HEK293T (cell line): ENCODE data around the gene THOC7.

Experiments used
- CTCF ChIA-PET: fragments of 350-600 bp; formaldehyde crosslinking; extraction: SDS; loops from one replicate; lab custom pipeline; 2021; ENCODE audit warnings: antibody characterized with exemption, inconsistent platforms; lab: Yijun Ruan, JAX
- POLR2A ChIA-PET: fragments of 350-600 bp; formaldehyde crosslinking; extraction: SDS; loops from one replicate; lab custom pipeline; 2020; ENCODE audit warnings: antibody characterized with exemption, inconsistent platforms; lab: Yijun Ruan, JAX
- DNase-seq: peaks from one replicate; pipeline ENCODE4 v3.0.0; 2012; ENCODE audit warnings: mixed read lengths; ENCODE audit errors: extremely low spot score
- ARNT ChIP-seq: fragments of 450-650 bp; IDR thresholded peaks from 2 replicates; pipeline ENCODE4 v1.6.1; 2017; ENCODE audit warnings: mild to moderate bottlenecking
- BHLHE40 ChIP-seq: fragments of 450-650 bp; IDR thresholded peaks from 2 replicates; pipeline ENCODE4 v1.6.1; 2016; ENCODE audit warnings: mild to moderate bottlenecking, moderate library complexity, borderline replicate concordance
- CTBP1 ChIP-seq: fragments of 450-650 bp; IDR thresholded peaks from 2 replicates; pipeline ENCODE4 v1.6.1; 2016; ENCODE audit warnings: borderline replicate concordance
- ELF4 ChIP-seq: fragments of 450-650 bp; IDR thresholded peaks from 2 replicates; pipeline ENCODE4 v1.6.1; 2017; ENCODE audit warnings: antibody characterized with exemption
- FOXA1 ChIP-seq: fragments of 450-650 bp; IDR thresholded peaks from 2 replicates; pipeline ENCODE4 v1.6.1; 2016; ENCODE audit warnings: mild to moderate bottlenecking
- FOXK2 ChIP-seq: fragments of 450-650 bp; IDR thresholded peaks from 2 replicates; pipeline ENCODE4 v1.6.1; 2016; ENCODE audit warnings: mild to moderate bottlenecking
- FOXM1 ChIP-seq: fragments of 450-650 bp; IDR thresholded peaks from 2 replicates; pipeline ENCODE4 v1.6.1; 2017; ENCODE audit warnings: mild to moderate bottlenecking, borderline replicate concordance
- HDGF ChIP-seq: fragments of 450-650 bp; IDR thresholded peaks from 2 replicates; pipeline ENCODE4 v1.6.1; 2017; ENCODE audit warnings: antibody characterized with exemption, borderline replicate concordance
- L3MBTL2 ChIP-seq: fragments of 450-650 bp; conservative IDR thresholded peaks from 2 replicates; pipeline ENCODE4 v1.6.1; 2016; ENCODE audit warnings: mild to moderate bottlenecking
- LEF1 ChIP-seq: fragments of 450-650 bp; IDR thresholded peaks from 2 replicates; pipeline ENCODE4 v1.6.1; 2017; ENCODE audit warnings: mild to moderate bottlenecking, borderline replicate concordance
- NFRKB ChIP-seq: fragments of 450-650 bp; IDR thresholded peaks from 2 replicates; pipeline ENCODE4 v1.6.1; 2016; ENCODE audit warnings: mild to moderate bottlenecking, moderate library complexity
- SP1 ChIP-seq: fragments of 450-650 bp; IDR thresholded peaks from 2 replicates; pipeline ENCODE4 v1.6.1; 2017
- SUZ12 ChIP-seq: fragments of 450-650 bp; IDR thresholded peaks from 2 replicates; pipeline ENCODE4 v1.6.1; 2016; ENCODE audit warnings: mild to moderate bottlenecking
- TARDBP ChIP-seq: fragments of 450-650 bp; IDR thresholded peaks from 2 replicates; pipeline ENCODE4 v1.6.1; 2016
- ZNF384 ChIP-seq: fragments of 450-650 bp; IDR thresholded peaks from 2 replicates; pipeline ENCODE4 v1.6.1; 2016
- TF ChIP-seq, protein P1 (sequence below): fragments of 450-650 bp; IDR thresholded peaks from 2 replicates; pipeline ENCODE4 v1.6.1; 2016

The THOC7 gene

DNA sequence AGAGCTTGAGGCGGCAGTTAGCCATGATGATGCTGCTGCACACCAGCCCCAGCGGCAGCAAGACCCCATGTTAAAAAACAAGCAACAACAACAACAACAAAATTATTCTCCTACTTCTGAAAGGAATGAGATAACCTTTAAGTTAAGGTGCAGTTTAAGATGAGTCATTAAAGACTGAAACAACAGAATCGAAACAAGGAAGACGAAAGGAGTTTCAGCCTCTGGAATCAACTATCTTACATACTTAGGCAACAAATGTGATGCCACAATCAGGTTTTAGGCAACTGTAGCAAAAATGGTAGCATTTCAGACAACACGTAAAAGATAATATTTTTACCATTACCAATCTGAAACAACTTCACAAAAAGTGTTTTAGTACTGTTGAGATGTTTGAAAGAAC lies 36.4 kb upstream of the THOC7 start:
- POLR2A ChIA-PET: no interaction called here
- CTCF ChIA-PET: no interaction called here
- DNase-seq: no peak
- TF ChIP-seq ZNF384 (no peak), NFRKB (no peak), CTBP1 (no peak), FOXA1 (no peak), SP1 (no peak), HDGF (no peak), ELF4 (no peak), BHLHE40 (no peak), SUZ12 (no peak), TARDBP (no peak), FOXM1 (no peak), LEF1 (no peak), ARNT (no peak), L3MBTL2 (no peak), FOXK2 (no peak)
- TF ChIP-seq, protein P1, sequence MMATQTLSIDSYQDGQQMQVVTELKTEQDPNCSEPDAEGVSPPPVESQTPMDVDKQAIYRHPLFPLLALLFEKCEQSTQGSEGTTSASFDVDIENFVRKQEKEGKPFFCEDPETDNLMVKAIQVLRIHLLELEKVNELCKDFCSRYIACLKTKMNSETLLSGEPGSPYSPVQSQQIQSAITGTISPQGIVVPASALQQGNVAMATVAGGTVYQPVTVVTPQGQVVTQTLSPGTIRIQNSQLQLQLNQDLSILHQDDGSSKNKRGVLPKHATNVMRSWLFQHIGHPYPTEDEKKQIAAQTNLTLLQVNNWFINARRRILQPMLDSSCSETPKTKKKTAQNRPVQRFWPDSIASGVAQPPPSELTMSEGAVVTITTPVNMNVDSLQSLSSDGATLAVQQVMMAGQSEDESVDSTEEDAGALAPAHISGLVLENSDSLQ: no peak

DNA sequence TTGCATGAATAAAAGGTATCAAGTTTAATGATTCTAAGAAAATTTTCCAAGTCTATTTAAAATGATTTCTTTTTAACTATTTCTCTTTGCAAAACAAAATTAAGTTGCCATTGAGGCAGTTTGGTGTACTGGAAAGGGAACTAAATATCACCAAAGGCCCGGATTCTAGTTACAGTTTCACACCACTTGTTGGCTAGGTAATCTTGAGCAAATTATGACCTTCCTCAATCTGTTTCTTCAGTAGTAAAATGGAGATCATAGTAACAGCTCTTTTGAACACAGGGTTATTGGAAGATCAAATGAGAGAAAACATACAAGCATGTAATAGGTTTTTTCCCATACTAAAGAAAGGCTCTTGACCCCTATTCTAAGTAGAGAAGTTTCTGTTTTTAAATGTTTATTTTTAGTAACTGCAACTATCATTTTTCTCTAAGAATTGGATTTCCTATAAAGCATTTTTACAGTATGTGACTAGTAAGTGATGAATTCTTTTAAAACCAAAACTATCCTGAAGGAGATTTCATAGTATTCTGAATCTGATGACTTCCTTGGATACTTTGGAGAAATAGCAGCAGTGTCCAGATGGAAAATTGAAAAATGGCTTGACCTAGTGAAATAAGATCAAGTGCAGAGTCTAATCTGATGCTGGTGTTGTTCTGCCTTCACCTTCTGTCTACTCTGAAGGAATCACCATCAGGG lies 32.9 kb upstream of the THOC7 start:
- CTCF ChIA-PET: interaction anchor here (1.2 kb wide), 1 partner anchor 65 kb away, joined by 3 read pairs; no protein-coding TSS in a partner anchor
- POLR2A ChIA-PET: interaction anchor here (1.3 kb wide), 1 partner anchor 15 kb away, joined by 3 read pairs; the partner anchor contains the start of gene SCAANT1
- no peak for DNase-seq
- TF ChIP-seq ZNF384 (no peak), L3MBTL2 (no peak), SUZ12 (no peak)

DNA sequence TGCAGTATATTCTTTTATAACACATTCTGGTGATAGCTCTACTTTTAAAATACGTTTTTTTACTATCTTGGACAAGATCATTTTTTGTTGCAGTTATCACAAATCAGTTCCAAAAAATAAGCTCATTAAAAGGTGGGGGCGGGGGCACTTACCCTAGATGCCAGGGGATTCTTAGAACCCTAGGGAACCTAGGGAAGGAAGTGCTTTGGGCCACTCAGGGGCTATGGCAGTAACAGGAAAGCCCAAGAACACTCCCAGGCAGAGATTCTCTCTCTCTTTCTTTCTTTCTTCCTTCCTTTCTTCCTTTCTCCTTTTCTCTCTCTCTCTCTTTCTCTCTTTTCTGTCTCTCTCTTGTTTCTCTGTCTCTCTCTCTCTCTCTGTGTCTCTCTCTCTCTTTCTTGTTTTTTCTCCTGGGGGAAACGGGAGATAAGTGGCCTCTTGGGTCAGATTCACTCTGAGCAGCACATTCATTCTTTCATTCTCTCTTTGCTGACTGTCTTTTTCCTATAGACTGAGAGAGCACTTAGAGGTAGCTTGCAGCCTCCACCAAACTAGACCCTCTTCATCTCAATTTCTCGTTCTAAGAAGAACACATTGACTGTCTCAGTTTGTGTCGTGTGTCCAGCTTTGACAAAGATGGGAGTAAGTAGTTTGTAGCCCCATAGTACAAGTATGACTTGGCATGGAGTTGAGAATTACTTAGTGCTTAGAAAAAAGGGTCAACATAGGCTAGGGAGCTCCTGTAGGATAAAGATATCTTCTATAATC lies 32.0 kb upstream of the THOC7 start:
- ChIA-PET POLR2A (interaction anchor here (1.3 kb wide), 1 partner anchor 16 kb away, joined by 3 read pairs; the partner anchor contains the start of gene SCAANT1), CTCF (interaction anchor here (0.6 kb wide), 1 partner anchor 1231 kb away, joined by 3 read pairs; no protein-coding TSS in a partner anchor)
- DNase-seq: no peak
- TF ChIP-seq FOXM1 (no peak), LEF1 (no peak), BHLHE40 (no peak), SUZ12 (no peak), TARDBP (no peak), CTBP1 (no peak), ZNF384 (no peak), ELF4 (no peak), ARNT (no peak), FOXA1 (no peak), FOXK2 (no peak), HDGF (no peak), L3MBTL2 (no peak), NFRKB (no peak), SP1 (no peak)
- TF ChIP-seq, protein P1: no peak

DNA sequence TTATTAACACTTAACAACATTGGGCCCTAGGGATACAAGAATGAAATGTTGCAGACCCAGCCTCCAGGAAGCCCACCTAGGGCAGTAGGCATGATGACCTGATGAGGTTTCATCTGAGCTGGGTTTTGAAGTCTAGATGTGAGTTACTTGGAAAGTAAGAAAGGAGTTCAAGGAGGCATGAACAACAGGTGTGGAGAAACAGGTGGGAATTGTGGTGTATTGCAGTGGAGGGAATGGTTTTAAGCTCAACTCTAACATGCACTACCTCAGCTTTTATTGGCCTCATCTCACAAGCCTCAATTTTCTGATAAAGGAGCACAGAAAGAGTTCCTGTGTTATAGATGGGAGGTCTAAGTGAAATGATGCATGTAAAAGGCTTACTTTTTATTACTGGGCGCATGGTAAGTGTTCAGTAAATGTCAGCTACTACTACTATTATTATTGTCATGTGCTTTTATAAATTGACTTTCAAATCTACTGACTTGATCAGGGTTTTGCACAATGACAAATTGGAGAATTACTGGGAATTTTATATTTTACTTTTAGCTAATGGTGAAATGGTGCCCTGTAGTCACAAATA lies 29.3 kb upstream of the THOC7 start:
- no peak for DNase-seq
- CTCF ChIA-PET: no interaction called here
- TF ChIP-seq LEF1 (no peak), ZNF384 (no peak), BHLHE40 (no peak), HDGF (no peak), SUZ12 (no peak), CTBP1 (no peak), ELF4 (no peak), ARNT (no peak)
- TF ChIP-seq, protein P1: no peak
- POLR2A ChIA-PET: interaction anchor here (0.8 kb wide), 1 partner anchor 30 kb away, joined by 3 read pairs; the partner anchor contains the start of genes ATXN7 and THOC7

DNA sequence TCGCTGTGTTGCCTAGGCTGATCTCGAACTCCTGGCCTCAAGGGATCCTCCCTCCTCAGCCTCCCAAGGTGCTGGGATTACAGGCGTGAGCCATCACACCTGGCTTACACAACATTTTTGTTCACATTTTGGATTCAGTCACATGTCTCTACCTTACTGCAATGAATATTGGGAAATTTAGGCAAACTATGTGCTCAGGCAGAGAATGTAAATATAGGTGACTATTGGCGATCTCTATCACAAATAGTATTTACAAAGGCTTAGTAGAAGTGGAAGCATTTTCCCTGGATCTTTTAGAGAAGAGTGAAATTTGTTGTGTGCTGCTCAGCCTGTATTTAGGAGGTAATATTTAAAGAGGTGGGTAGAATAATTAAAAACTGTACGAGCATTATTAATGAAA lies 27.9 kb upstream of the THOC7 start:
- no peak for DNase-seq
- ChIA-PET CTCF (no interaction called here), POLR2A (no interaction called here)

More for the DNA sequence above, 27.9 kb upstream of the THOC7 start:
- TF ChIP-seq HDGF (no peak), BHLHE40 (no peak), FOXM1 (no peak), FOXA1 (no peak), SUZ12 (no peak), CTBP1 (no peak), TARDBP (no peak), ZNF384 (no peak), NFRKB (no peak), ELF4 (no peak), L3MBTL2 (no peak), LEF1 (no peak), FOXK2 (no peak), SP1 (no peak)
